GM18502 (cell line): ENCODE measurements around the gene SORCS2.

Source experiments
- ATAC-seq: cut with Tn5 transposase; IDR thresholded peaks from one replicate; pipeline ENCODE4 v1.9.1; 2021; ENCODE audit warnings: mild to moderate bottlenecking; ENCODE audit not compliant: unreplicated experiment, poor library complexity

Gene SORCS2

DNA sequence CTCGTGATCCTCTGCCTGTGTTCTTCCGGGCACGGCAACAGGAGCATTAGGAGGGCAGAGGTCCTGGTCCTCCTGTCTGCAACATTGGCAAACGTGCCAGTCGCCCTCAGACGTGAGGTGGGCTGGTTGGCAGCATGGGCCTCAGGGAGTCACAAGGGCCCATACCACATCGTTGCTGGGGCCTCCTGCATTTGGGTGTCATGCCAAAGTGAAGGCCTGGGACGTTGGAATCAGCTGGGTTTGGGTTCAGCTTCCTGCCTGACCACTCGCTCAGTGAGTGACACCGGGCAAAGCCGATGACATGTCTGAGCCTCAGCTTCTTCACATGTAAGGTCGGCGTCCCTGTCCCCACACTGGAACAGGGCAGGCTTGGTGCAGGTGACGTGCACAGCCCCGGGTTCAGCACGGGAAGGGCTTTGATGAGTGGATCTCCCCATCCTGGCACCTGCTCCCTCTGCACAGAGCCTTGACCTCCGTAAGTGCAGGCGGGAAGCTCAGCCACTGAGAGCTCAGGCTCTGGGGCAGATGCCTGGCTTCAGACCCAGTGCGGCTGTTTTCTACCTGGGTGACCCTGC is 150.8 kb downstream of the SORCS2 start:
- no peak for ATAC-seq

DNA sequence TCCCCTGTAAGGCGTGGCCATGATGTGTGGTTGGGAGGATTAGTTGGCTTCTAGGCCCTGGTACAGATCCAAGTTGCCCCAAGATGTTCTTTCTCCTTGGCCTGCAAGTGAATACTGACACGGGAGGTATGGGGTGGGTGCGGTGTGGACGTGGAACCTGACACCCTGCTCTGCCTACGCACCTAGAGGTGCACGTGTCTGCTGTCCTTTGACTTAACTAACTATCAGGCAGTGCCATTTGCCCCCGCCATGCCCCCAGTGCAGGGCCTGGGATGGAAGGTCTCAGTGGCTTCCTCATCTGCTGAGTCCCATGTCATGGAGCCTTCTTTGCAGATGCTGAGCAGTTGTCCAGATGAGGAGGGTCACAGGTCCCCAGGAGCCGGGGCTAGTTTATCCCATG is 151.6 kb downstream of the SORCS2 start:
- ATAC-seq: no peak

GRCh38 chr4:7344636-7345155 is 152.4 kb downstream of the SORCS2 start:
- ATAC-seq: no peak

DNA sequence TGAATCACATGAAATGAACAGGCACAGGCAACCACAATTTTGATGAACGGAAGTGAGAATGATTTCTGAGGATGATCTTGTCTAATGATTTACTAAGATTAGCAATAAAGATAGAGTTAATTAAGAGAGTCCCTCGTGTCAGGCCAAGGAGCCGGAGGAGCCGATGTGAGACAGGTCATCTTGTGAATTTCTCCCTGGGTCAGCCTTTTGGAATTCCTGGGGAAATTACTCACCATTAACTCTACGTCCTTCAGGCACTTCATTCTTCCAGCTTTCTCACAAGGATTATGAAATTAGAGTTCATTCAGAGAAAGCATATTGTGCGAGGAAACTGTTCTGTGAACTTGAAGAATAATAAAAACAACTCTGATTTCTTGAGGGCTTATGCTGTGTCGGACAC is 155.6 kb downstream of the SORCS2 start:
- ATAC-seq: no peak

DNA sequence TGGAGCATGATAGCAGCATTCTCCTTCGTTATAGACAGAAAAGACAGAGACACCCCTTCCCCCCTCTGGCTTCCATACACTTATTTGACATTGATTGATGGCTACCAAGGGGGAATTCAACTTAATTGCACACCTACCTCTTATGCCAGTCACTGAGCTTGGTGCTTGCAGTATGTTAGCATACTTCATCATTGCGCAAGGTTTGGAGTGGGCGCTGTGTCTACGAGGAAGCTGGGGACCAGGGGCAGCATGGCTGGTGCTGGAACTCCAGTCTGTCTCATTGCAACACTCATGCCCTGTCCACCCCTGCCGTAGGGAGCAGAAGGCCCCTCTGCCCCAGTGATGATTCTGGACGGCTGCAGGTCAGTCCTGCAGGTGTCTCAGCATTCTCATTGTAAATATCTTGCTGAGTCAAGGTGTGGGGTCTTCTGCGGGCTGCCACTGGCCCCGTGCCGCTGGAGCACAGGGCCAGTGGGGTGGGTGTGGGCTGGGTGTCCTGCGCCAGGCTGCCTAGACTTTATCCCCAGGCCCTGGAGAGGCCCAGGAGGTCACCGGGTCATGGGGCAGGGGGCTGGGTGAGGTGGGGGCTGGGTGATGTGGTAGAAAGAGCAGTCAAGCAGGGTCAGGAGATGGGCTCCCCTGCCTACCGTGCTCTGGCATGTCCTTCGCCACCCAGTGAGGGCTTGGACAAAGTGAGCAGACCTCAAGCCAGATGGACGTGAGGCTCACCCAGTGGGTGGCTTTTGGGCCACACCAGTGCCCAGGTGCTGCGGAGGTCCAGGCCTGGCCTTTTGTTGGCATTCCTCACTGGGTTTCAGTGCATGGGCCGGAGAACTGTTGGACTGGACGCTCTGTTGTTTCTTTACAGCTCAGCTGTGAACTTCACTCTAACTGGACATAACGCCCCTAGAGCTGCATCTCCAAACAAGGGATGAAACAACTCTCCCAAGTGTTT is 156.9 kb downstream of the SORCS2 start:
- ATAC-seq: no peak

DNA sequence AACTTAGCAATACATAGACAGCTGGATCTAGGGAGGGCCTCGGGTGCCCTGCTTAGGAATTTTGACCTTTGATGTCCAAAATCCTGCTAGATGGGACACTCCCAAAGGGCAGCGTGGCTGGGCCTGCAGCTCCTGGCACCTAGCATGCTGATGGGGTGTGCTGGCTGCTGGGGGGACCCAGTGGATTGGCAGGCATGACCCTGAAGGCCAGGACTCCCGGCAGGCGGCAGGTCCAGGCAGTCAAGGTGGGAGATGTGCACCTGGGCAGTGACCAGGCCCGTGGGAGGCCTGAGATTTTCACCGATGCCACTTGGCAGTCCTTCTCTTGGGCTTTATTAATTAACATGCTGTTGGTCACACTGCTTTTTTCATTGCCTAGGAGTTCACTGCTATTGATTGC is 158.1 kb downstream of the SORCS2 start:
- ATAC-seq: no peak

- no peak for ATAC-seq
Observed at GRCh38 chr4:7351014-7351413, 158.7 kb downstream of the SORCS2 start.

DNA sequence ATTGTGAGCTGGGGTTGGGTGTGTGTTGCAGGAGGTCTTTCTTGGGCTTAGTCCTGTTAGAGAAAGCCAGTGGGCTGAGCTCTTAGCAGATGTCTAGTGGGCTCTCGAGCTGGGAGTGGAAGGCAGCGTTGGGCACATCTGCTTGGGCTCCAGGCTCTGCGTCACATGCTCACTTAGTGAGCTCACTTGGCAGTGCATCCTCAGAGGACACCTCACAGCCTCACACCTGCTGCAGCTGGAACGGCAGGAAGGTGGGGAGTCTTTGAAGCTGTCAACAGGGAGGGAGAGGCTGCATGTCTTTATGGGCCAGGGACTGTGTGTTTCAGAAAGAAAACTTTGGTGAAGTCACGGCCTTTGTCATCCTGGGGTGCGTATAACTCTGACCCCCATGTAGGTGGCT is 160.1 kb downstream of the SORCS2 start:
- no peak for ATAC-seq

DNA sequence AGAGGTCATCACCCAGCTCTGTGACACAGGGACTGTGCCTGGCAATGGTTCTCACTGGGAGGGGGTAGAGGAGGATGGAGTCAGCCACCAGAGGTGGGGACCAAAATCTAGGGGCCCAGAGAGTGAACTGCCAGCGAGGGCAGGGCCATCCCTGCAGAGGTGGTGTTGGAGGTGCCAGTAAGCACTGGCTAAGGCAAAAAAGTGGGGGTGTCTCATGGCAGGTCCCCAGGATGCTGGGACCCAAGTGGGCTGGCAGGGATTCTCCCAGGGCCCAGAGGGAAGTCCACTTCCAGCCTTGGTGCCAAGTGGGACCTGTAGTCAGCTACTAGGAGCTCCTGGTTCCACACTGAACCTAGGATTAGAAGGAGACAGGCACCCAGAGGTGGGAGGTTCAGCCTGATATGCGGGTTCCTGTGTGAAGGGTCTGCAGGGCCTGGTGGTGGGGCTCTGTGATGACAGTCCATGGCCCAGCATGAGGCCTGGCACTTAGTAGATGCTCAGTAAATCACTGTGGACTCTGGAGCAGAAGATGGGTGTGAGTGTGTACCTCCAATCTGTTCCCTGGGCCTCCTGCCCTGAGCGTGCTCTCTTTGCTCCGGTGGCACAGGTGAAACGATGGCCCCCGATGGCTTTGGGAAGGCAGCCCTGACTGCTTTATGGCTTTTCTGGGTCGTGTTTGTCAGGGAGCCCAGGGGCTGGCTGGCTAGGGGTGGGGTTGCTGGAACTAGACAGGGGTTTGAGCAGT is 160.9 kb downstream of the SORCS2 start:
- no peak for ATAC-seq

DNA sequence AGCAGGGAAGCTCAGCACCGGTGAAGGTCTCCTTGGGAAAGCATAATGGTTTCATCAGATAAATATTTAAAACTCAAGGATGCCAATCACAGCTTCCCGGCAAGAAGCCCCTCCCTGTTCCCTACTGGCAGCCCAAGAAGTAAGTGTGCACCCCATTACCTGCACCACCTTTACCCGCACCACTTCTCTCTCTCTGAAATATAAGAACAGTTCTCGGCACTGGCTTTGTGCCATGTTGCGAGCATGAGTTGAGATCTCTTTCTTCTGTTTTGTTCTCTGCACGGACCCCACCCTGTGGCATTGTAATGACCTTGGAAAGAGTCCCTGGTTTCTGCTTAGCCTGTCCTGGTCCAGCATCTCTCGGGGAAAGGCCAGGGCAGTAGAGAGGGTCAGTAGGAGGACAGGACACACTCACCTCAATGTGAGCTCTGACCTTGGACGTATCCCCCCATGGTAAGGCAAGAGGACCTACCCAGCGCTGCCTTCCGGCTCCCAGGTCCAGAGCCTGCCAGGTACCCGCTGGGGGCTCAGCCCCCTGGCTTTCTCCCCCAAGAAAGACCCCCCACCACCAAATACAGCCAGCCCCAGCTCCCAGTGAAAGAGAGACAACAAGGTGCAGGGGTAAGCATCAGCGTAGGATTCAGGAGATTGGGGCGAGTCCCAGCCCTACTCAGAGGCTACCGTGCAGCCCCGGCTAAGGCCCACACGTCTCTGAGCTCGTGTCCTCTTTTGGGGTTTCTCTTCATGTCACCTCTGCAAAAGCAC is 161.7 kb downstream of the SORCS2 start:
- no peak for ATAC-seq

DNA sequence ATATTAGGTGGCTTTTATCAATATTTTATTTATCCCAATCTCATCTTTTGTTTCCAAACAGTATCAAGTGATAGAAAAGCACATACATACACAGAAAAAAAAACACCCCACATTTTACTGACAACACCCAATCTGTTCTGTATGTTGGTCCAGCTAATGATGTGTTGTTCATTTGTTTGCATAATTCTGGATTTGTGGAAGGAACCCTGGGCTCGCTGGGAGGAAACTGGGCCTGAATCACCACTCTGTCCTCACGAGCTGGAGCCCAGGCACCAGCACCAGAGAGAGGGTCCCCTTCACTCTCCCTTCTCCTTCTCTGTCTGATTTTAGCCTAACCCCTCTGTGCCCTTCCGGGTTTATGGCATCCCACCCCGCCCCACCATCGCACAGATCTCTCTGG is 162.6 kb downstream of the SORCS2 start:
- no peak for ATAC-seq

DNA sequence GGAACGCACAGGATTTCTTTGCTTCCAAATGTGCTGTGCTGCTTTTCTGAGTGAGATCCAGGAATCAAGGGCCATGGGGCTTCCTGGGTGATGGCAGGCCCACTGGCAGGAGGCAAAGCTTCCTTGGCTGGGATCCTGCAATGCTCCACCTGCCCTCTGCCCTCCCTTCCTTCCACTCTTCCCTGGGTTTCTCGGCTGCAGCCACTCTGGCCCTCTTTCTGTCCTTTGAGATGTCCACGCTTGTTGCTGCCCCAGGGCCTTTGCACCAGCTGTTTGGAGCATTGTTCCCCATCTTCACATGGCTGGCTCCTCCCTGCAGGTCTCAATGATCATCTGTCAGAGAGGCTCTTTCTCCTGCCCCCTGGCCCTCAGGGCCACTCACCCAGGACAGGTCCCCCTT is 163.5 kb downstream of the SORCS2 start:
- no peak for ATAC-seq

- ATAC-seq: no peak
Observed at GRCh38 chr4:7356667-7357310, 164.5 kb downstream of the SORCS2 start.

DNA sequence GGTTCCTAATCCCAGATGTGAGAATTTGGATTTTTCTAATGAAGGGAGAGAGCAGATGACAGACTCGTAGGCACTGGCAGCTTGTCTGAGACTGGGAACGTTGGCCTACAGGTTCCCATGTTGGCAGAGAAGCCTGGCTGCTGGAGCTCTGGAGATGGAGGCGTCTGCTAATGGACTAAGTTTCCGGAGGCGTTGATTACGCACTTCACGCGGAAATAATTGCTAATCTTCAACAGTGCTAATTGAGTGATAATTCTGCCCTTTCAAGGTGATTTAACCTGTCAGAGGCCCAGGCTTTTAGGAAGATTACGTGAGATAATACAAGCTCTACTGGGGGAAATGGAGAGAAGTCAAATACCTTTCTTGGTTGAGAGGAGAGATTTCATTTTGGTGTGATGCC is 165.0 kb downstream of the SORCS2 start:
- ATAC-seq: no peak

DNA sequence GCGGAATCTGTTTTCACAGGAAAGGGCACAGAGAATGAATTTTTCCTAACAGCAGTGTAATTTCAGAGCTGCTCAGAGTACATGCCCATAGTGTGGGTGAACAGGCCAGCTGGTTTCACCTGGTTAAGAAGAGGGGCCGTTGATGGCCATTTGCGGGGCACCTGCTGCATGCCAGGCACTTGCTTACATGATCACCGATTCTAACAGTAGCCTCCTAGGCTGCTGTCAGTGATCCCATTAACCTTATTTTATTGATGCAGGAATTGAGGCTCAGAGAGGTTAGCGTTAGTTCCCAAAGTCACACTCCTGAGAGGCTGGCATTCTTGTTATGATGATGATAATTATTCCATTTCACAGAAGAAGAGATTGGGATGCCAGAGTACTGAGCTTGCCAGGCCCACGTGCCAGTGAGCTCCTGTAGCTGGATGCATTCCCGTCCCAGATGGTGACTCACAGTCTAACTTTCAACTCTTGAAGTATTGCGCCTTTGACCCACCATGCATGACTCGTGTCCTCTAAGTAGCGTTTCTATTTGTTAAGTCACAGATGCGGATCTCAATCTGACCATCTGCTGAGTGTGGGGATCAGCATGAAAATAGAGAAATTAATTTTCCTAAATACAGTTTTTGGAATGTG is 165.9 kb downstream of the SORCS2 start:
- no peak for ATAC-seq

- ATAC-seq: no peak
Observed at GRCh38 chr4:7359400-7360062, 167.2 kb downstream of the SORCS2 start.

DNA sequence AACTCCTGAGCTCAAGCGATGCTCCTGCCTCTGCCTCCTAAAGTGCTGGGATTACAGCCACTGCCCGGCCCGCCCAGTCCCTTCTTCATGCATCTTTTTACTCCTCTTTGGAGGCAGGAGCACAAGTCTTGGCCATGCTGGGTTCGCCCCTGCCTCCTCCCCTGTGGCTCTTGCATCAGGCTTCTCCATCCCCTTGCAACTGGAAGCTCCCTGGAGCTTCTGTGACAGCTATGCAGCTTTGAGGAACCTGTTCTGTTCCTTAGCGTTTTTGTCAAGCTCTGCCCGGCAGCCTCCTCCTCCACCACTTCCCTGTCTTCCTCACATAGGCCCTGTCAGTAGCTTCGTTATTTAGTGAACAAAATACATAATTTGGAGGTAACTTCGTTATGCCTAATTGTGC is 168.5 kb downstream of the SORCS2 start:
- no peak for ATAC-seq

DNA sequence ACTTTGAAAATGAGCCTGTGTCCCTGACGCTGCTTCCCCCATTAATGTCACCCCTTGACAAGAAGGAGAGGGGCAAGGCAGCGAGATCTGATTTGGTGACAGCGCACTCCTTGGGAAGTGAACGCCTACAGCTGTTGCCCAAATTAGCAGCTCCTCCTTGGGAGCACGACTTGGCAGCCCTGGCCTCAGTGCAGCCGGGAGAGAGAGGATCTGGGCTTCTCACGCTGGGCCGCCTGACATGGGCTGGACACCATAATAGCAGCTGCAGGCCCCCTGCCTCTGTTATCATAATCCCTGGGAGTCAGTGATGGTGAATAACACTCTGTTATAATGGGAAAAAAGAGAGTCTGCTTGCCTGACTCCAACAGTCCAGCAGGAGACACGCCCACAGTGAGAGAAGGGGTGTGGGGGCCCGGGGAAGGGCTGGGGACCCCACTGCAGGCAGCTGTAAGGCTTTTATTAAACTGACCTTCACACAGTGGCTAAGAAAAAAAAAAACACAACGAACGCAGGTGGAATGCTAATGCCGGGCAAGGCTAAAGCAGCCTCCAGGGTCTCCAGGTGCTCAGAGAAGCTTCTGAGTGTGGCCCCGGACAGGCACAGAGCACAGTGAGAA is 169.1 kb downstream of the SORCS2 start:
- ATAC-seq: no peak
